ENCODE results near the gene CENPK. TPM values are rescaled to one million over a fixed set of nuclear protein-coding genes. Genes with fewer than 3 reads are reported as not detected.

The CENPK gene
- total RNA-seq, 1 donor, result 25.9 TPM

DNA sequence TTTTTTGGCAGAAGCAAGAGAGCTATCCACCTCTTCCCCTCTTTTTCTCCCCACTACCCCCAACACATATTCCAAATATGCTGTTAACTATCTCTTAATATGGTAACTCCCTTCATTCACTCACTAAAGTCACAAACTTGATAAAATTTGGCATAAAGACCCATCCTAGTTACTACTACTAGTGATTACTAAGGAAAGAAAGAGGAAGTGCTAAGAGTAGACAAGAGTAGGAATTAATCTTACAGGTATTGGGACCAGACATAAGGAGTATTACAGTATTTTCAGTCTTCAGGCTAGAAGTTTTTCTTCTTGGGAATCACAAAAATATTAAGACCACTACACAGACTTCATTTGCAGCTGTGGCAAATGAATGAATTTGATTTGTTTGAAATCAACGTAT, 83.4 kb downstream of the CENPK start:
- peak overlapping the region; percentile 76 for H3K4me3 ChIP-seq (ENCODE audit: low read depth, low read length)
- DNase-seq (ENCODE audit: low read depth), result no peak
- TF ChIP-seq, protein P1, sequence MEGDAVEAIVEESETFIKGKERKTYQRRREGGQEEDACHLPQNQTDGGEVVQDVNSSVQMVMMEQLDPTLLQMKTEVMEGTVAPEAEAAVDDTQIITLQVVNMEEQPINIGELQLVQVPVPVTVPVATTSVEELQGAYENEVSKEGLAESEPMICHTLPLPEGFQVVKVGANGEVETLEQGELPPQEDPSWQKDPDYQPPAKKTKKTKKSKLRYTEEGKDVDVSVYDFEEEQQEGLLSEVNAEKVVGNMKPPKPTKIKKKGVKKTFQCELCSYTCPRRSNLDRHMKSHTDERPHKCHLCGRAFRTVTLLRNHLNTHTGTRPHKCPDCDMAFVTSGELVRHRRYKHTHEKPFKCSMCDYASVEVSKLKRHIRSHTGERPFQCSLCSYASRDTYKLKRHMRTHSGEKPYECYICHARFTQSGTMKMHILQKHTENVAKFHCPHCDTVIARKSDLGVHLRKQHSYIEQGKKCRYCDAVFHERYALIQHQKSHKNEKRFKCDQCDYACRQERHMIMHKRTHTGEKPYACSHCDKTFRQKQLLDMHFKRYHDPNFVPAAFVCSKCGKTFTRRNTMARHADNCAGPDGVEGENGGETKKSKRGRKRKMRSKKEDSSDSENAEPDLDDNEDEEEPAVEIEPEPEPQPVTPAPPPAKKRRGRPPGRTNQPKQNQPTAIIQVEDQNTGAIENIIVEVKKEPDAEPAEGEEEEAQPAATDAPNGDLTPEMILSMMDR (IDR thresholded peaks at IDR 0.05; ENCODE audit: insufficient read depth, low read depth, low read length), result no peak

DNA sequence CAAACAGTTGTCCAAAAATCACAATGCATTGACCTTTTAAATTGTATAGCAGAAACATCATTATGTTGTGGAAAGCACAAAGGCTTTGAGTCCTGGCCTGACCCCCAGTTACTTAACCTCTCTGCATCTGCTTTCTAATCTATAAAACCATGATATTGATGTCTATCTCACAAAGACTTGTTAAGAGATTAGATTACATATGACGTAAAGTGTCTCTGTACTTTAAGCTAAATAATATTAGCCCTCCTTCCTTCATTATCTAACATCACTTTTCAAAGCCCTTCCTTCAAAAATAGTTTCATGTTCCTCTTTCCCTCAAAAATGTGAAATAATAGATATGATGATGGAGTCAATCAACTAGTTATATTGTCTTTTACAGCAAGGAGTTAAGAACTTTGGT, 84.6 kb downstream of the CENPK start:
- DNase-seq (ENCODE audit: low read depth), result peak; percentile 16
- no peak overlapping the region for H3K4me3 ChIP-seq (ENCODE audit: low read depth, low read length)
- TF ChIP-seq, protein P1 (IDR thresholded peaks at IDR 0.05; ENCODE audit: insufficient read depth, low read depth, low read length), result no peak

DNA sequence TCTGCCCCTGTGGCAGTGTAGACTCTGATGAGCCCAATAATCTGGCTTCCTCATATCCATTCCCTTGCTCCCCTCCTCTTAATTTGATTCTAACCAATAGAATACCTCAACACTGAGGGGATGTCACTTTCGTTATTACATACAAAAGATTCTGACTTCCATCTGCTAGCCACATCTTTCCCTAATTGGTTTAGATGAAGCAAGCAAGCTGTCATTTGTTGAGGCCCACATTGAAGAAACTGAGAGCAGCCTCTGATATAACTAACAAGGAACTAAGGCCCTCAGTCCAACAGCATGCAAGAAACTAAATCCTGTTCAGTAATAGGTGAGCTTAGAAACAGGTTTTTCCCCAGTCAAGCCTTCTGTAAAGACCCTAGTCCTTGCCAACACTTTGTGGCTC, 87.1 kb downstream of the CENPK start:
- H3K4me3 ChIP-seq (ENCODE audit: low read depth, low read length), result no peak overlapping the region
- DNase-seq (ENCODE audit: low read depth), result no peak

DNA sequence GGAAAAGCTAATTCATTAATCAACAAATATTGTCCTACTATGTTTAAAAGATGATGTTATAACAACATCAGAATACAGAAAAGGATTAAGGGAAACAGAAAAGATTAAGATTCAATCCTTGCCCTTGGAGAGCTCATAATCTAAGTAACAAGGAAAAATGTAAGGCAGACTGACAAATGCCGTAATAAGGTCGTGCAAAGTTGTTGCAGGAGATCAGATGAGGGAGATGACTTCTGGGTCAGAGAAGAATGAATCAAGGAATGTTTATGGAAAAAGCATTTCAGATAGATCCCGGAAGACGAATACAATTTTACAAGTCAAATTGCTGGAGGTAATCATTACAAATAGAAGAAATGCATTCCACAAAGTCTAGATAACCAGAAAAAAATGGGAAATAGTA, 87.6 kb downstream of the CENPK start:
- no peak overlapping the region for H3K4me3 ChIP-seq (ENCODE audit: low read depth, low read length)
- TF ChIP-seq, protein P1 (IDR thresholded peaks at IDR 0.05; ENCODE audit: insufficient read depth, low read depth, low read length), result no peak
- DNase-seq (ENCODE audit: low read depth), result no peak

More for the DNA sequence above, 87.1 kb downstream of the CENPK start:
- TF ChIP-seq, protein P1 (IDR thresholded peaks at IDR 0.05; ENCODE audit: insufficient read depth, low read depth, low read length), result no peak

DNA sequence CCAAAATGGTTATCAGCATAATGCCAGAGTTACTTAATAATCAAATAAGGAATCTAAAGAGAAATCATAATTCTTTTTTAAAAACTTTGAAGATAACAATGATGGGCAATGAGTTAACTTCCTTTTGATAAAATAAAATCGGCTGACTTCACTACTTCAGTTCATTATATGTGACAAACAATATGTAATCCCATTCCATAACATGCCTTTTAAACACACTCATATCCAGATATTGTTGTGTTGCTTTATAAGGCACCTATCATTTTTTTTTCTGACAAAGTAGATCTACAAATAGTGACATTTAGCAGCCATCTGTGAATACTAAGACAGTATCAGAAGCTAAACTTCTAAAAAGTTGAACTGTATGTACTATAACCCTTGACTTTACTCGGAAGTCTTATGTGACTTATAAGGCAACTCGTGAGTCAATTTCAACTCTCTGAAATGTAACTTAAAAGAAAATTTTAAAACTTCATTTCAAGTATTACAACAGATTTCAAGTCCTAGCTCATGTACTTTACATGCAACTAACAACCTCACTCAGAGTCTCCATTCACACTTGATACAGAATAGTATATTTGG, 88.7 kb downstream of the CENPK start:
- TF ChIP-seq, protein P1 (IDR thresholded peaks at IDR 0.05; ENCODE audit: insufficient read depth, low read depth, low read length), result no peak
- no peak overlapping the region for H3K4me3 ChIP-seq (ENCODE audit: low read depth, low read length)

DNA sequence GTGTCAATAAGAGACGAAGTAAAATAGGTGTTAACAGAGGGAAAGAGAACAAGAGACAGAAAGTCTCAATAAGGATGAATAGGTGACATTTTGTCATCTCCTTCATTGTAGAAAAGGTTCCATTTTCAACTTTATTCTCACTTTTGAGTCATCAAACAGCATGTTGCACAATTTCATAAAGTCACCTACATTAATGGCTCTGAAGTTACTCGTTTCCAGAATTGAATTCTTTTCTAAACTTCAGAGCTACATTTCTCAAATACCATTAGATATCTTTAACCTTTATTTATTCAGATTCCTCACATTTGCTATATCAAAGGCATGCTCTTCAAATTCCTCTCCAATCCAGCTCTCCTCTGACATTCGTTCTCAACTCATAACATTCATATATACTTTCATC, 94.3 kb downstream of the CENPK start:
- H3K4me3 ChIP-seq (ENCODE audit: low read depth, low read length), result no peak overlapping the region
- TF ChIP-seq, protein P1 (IDR thresholded peaks at IDR 0.05; ENCODE audit: insufficient read depth, low read depth, low read length), result no peak
- DNase-seq (ENCODE audit: low read depth), result peak; percentile 17

More for the DNA sequence above, 88.7 kb downstream of the CENPK start:
- DNase-seq (ENCODE audit: low read depth), result no peak

Small RNA genes lying within 50 kb of the gene (small RNA-seq; reads per million reads assigned to genes)
- not detected for gene RNU6-540P

Other genes with a start within 250 kb of the CENPK start
- gene ADAMTS6, start 81.2 kb downstream of the CENPK start, total RNA-seq, result 95.9 and 121 TPM in 2 replicates
- gene PPWD1, start 128 bp upstream of the CENPK start, total RNA-seq, result 33.2 and 42.7 TPM in 2 replicates
- gene TRIM23, start 61.2 kb upstream of the CENPK start, total RNA-seq, result 26.4 and 31.5 TPM in 2 replicates
- 3.2 and 5.2 TPM in 2 replicates for gene SHLD3, start 61.9 kb upstream of the CENPK start, total RNA-seq
- 17.4 and 32.0 TPM in 2 replicates for gene TRAPPC13, start 61.9 kb upstream of the CENPK start, total RNA-seq
- 15.5 and 21.2 TPM in 2 replicates for gene SGTB, start 158.9 kb upstream of the CENPK start, total RNA-seq
- gene NLN, start 159.0 kb upstream of the CENPK start, total RNA-seq, result 27.7 and 36.7 TPM in 2 replicates

All from fibroblast of villous mesenchyme (primary cell).